ENCODE measurements around the gene GRIP2. TPM values are rescaled to one million over a fixed set of nuclear protein-coding genes. Genes with fewer than 3 reads are reported as not detected.

The GRIP2 gene
- total and polyA plus RNA-seq, 2 of the 4 experiments (the other 2 are of a cell fraction), result 0.05 TPM; not detected in 1

- Histone ChIP-seq H4K91ac (ENCODE audit: insufficient read depth, low read depth, low read length) (peak overlapping the region; percentile 66), H3K23ac (ENCODE audit: low read depth, low read length) (no peak overlapping the region), H3K14ac (replicated peaks; ENCODE audit: low read depth, low read length) (peak overlapping the region; percentile 69; the same call in 1 of the 2 replicates), H3K18ac (ENCODE audit: low read depth, low read length) (no peak overlapping the region), H3K79me1 (ENCODE audit: low read depth in 1 of 2, low read length in 2 of 2) (peaks cover 0 to 14% of the 10 kb centered on the region in 2 experiments; a peak in 1 of 4 replicates), H3K56ac (ENCODE audit: extremely low read depth, insufficient read depth, low read length) (no peak overlapping the region), H3K36me3 (ENCODE audit: control insufficient read depth, insufficient read depth, low read length) (peaks cover 59% of the 10 kb centered on the region), H3K9me1 (ENCODE audit: insufficient read depth, low read length) (peaks cover 25% of the 10 kb centered on the region), H2AK5ac (ENCODE audit: low read depth, low read length) (peak overlapping the region; percentile 74), H2BK20ac (ENCODE audit: low read depth, low read length) (peak overlapping the region; percentile 76), H4K5ac (ENCODE audit: low read depth, low read length) (no peak overlapping the region), H3K4me2 (ENCODE audit: low read depth, low read length) (no peak overlapping the region), H4K8ac (ENCODE audit: low read depth in 2 of 2, low read length in 2 of 2) (peak overlapping the region in 1 of 2 experiments; percentile 71; a peak in 2 of 4 replicates), H2AFZ (replicated peaks; ENCODE audit: low read length, poor library complexity) (peak overlapping the region; percentile 80), H2BK15ac (ENCODE audit: low read depth, low read length) (no peak overlapping the region), H3K4me3 (ENCODE audit: insufficient read depth, low read depth, low read length) (no peak overlapping the region), H3K27me3 (ENCODE audit: control insufficient read depth, insufficient read depth, low read length) (no peaks in the 10 kb centered on the region), H2BK120ac (ENCODE audit: low read depth, low read length) (peak overlapping the region; percentile 87), H4K20me1 (ENCODE audit: insufficient read depth, low read length) (no peaks in the 10 kb centered on the region), H3K4me1 (ENCODE audit: control insufficient read depth, insufficient read depth, low read length) (peaks cover 15% of the 10 kb centered on the region), H2AK9ac (replicated peaks; ENCODE audit: low read depth, low read length, poor library complexity) (peak overlapping the region; percentile 53), H3K27ac (ENCODE audit: insufficient read depth, low read length) (peak overlapping the region; percentile 50), H3K4ac (ENCODE audit: low read depth, low read length) (peak overlapping the region; percentile 89), H3K9ac (ENCODE audit: low read depth, low read length) (no peak overlapping the region), H2BK5ac (ENCODE audit: low read depth, low read length, poor library complexity, severe bottlenecking) (peak overlapping the region; percentile 35), H3K9me3 (ENCODE audit: control insufficient read depth, insufficient read depth, low read length) (no peaks in the 10 kb centered on the region)
- 93% methylated on average over 3 of the region's 7 CpGs; no CpG with 5 or more reads in 1 of the 2 experiments for WGBS, 2 experiments (ENCODE audit: extremely low coverage in 2 of 2, insufficient read length in 1 of 2)
- DNase-seq (no peak), ATAC-seq (ENCODE audit: low read depth) (no peak)
- TF ChIP-seq BHLHE40 (IDR thresholded peaks at IDR 0.05; ENCODE audit: low read depth, low read length) (no peak), RAD21 (IDR thresholded peaks at IDR 0.05; ENCODE audit: low read length) (no peak), RFX5 (IDR thresholded peaks at IDR 0.05; ENCODE audit: low read depth, low read length) (no peak), POLR2A (IDR thresholded peaks at IDR 0.05; ENCODE audit: low read depth, low read length) (no peak), CHD1 (IDR thresholded peaks at IDR 0.05; ENCODE audit: low read depth, low read length) (no peak), USF2 (IDR thresholded peaks at IDR 0.05; ENCODE audit: low read depth, low read length) (no peak), CEBPB (IDR thresholded peaks at IDR 0.05; ENCODE audit: low read depth, low read length) (no peak), RCOR1 (IDR thresholded peaks at IDR 0.05; ENCODE audit: insufficient replicate concordance, low read length) (no peak), NFE2L2 (IDR thresholded peaks at IDR 0.05; ENCODE audit: low read depth, low read length) (no peak), SMC3 (IDR thresholded peaks at IDR 0.05; ENCODE audit: low read depth, low read length) (no peak), MAZ (IDR thresholded peaks at IDR 0.05; ENCODE audit: borderline replicate concordance, low read depth, low read length) (no peak), MAFK (IDR thresholded peaks at IDR 0.05; ENCODE audit: low read depth, low read length) (no peak), CTCF (conservative IDR thresholded peaks at IDR 0.05; ENCODE audit: low read depth, low read length) (no peak), ELK1 (IDR thresholded peaks at IDR 0.05; ENCODE audit: borderline replicate concordance, low read depth, low read length) (no peak), MXI1 (IDR thresholded peaks at IDR 0.05; ENCODE audit: borderline replicate concordance, low read depth, low read length) (no peak)
- in situ Hi-C loops (cut with MboI; ENCODE audit: low sequenced_read_pairs), result no loop called here
- ChIA-PET POLR2A (ENCODE audit: unreplicated experiment) (no interaction called here), CTCF (interaction anchor here (1.3 kb wide), 1 partner anchor 270 kb away, joined by 4 read pairs; no protein-coding TSS in a partner anchor)
- intact Hi-C loops (cut with micrococcal nuclease), result no loop called here
- BruUV-seq (replicated peaks), result no TSS peak
- dilution Hi-C loops (cut with HindIII; ENCODE audit: low sequenced_read_pairs, unreplicated experiment), result no loop called here
Measured at GRCh38 chr3:14473411-14473891, 66.7 kb downstream of the GRIP2 start.

Measured in IMR-90 (cell line).